ENCODE results near the gene CHKA. TPM values are rescaled to one million over a fixed set of nuclear protein-coding genes. Genes with fewer than 3 reads are reported as not detected.

CHKA gene
- total RNA-seq, 2 donors from 2014 or later = 72.1 to 92.6 TPM

DNA sequence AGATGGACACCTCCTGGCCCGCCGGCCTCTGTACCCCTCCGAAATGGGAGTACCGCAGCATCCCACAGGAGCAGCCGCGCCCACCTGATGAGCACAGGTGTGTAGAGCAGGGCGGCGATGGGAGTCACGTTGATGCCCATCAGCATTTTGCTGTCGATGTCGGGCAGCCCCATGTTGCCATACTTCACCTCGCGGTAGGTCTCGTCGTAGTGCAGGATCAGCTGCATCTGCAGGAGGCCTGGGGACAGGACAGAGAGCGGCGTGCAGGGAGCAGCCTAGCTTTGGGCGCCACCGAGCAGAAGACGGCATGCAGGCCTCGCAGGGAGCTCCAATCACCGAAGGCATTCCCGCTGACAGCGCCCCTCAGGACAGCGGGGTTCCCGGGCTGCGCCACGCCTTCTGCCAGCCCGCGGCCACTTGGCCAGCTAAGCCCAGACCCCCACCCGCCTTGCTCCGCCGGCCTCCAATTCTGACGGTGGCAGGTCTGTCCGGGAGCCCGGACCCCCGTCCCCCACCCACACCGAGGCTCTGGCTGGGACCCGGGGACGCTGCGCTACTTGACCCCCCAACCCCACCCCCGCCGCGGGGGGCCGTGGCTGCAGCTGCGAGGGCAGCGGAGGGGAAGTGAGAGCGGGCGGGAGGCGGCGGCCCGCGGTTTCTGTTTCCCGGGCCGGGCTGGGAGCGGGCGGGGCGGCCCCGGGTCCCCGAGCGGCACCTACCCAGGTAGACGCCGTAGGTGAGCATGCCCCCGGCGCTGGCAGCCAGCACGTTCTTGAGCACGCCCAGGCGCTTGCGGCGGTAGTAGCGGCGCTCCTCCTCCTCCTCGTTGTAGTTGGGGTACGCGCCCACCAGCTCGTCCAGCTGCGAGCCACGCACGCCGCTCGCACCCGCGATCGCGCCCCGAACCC lies 118.0 kb downstream of the CHKA start:
- Histone ChIP-seq H3K4me3 (peak overlapping the region; percentile 40 to 55), H3K36me3 (replicated peaks in 1 of 2; ENCODE audit: insufficient read depth in 1 of 2, low read depth in 2 of 2) (no peaks in the 10 kb centered on the region), H3K27ac (peak overlapping the region; percentile 32 to 76 (median 63)), H3K4me1 (peaks cover 18% of the 10 kb centered on the region), H3K27me3 (no peaks in the 10 kb centered on the region), H3K9me3 (no peaks in the 10 kb centered on the region)
- DNase-seq (peak; percentile 66 to 73 (median 70)), ATAC-seq (peak; percentile 67)
- TF ChIP-seq POLR2A (IDR thresholded peaks at IDR 0.05) (no peak), CTCF (IDR thresholded peaks at IDR 0.05) (no peak)
- intact Hi-C loops (cut with DNase I) = no loop called here
- WGBS, 2 donors = 24 to 36% methylated on average over 14 to 55 of the region's 86 CpGs

Small RNA genes lying within 50 kb of the gene (microRNA-seq; reads per million reads assigned to microRNA genes)
- gene MIR4691 (ENCODE audit: borderline number of aligned reads in 2 of 2, borderline replicate concordance in 2 of 2) (0 reads per million in 2 donors), gene MIR6753 (ENCODE audit: borderline number of aligned reads in 2 of 2, borderline replicate concordance in 2 of 2) (0 reads per million in 2 donors), gene MIR7113 (ENCODE audit: borderline number of aligned reads in 2 of 2, borderline replicate concordance in 2 of 2) (0 to 2.3 reads per million in 2 donors)

Small RNA genes lying within 50 kb of the gene (small RNA-seq; reads per million reads assigned to genes)
- not detected for gene MIR6753

Other genes starting within 250 kb of the CHKA start
- gene UNC93B1, start 117.3 kb downstream of the CHKA start, total RNA-seq = 10 to 100 TPM; 33.9 to 40.5 TPM
- gene ALDH3B1, start 111.1 kb downstream of the CHKA start, total RNA-seq = 10 to 100 TPM; 15.2 to 18.4 TPM
- gene NDUFS8, start 90.7 kb downstream of the CHKA start, total RNA-seq = 100 to 1,000 TPM; 108 to 109 TPM
- gene TCIRG1, start 82.4 kb downstream of the CHKA start, total RNA-seq = 100 to 1,000 TPM; 488 to 798 TPM
- 10 to 100 TPM; 30.0 to 32.2 TPM for gene KMT5B, start 91.9 kb upstream of the CHKA start, total RNA-seq
- gene C11orf24, start 150.6 kb upstream of the CHKA start, total RNA-seq = 10 to 100 TPM in 1 of 2 donors, 1 to 10 TPM in 1; 8.2 to 14.3 TPM
- 10 to 100 TPM; 43.3 to 63.6 TPM for gene LRP5, start 191.2 kb upstream of the CHKA start, total RNA-seq

All from body of pancreas (tissue), 4 donors.